DMS 273 (cell line): ENCODE measurements around the gene ASB18.
A peak's percentile ranks its signal among the peaks of the same experiment; 100 is the strongest.

Experiments
- DNase-seq: peaks from one replicate; lab custom pipeline; 2025; ENCODE audit not compliant: unreplicated experiment; lab: John Stamatoyannopoulos, UW

Gene ASB18

GRCh38 chr2:236209535-236209934 is 54.7 kb downstream of the ASB18 start:
- DNase-seq = no peak

GRCh38 chr2:236208019-236208926 is 55.9 kb downstream of the ASB18 start:
- DNase-seq = no peak

GRCh38 chr2:236207472-236207871 is 56.7 kb downstream of the ASB18 start:
- no peak for DNase-seq

DNA sequence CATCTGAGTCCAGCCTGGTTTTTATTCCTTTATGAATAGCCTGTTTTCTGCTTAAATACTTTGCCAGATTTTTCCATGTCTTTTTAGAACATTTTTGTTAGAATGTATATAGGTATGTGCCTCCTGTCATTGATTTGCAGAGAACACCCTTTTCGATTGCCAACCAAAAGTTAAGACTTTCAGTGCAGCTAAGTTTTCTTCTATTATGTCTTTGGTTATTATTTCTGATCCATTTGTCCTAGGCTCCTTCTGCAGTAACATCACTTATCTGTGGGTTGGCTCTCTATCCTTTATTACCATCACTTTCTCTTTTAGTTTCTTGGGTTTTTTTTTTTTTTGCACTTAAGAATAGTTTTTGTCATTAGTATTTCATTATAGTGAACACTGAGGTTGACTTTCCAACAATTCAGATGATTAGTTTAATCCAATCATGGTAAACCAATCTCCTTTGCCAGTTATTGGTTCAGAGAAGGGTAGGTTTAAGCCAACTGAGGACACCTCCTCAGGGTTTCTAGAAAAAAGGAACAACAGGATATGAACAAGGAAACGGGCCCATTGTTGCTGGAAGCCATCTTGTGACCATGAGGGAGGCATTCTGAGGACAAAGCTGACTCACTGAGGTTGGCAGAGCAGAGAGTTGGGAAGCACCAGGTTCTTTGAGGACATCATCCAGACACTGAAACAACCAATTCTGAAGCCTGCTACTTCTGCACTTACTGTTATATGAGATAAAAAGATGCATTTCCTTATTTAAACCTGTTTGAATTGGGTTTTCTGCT is 58.1 kb downstream of the ASB18 start:
- DNase-seq = no peak

GRCh38 chr2:236204953-236205352 is 59.3 kb downstream of the ASB18 start:
- peak; percentile 30 for DNase-seq

GRCh38 chr2:236200378-236200777 is 63.8 kb downstream of the ASB18 start:
- DNase-seq = no peak

GRCh38 chr2:236196366-236196765 is 67.8 kb downstream of the ASB18 start:
- no peak for DNase-seq

DNA sequence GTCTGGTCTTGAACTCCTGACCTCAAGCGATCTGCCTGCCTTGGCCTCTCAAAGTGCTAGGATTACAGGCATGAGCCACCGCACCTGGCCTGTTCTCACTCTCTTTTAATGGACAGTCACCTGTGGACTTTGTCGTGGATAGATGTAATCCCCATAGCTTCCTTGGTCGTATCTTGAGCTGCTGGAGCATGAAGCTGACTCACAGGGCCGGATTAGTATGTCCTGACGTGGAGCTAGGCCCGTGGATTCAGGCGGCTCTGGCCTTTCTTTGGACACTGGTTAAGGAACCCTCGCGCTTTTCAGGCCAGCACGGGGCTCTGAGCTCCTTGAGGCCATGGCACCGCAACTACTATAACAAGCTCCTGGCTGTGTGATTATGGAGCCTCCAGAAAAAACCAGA is 68.5 kb downstream of the ASB18 start:
- DNase-seq = no peak

GRCh38 chr2:236194786-236195185 is 69.4 kb downstream of the ASB18 start:
- no peak for DNase-seq

GRCh38 chr2:236193026-236193425 is 71.2 kb downstream of the ASB18 start:
- DNase-seq = no peak

DNA sequence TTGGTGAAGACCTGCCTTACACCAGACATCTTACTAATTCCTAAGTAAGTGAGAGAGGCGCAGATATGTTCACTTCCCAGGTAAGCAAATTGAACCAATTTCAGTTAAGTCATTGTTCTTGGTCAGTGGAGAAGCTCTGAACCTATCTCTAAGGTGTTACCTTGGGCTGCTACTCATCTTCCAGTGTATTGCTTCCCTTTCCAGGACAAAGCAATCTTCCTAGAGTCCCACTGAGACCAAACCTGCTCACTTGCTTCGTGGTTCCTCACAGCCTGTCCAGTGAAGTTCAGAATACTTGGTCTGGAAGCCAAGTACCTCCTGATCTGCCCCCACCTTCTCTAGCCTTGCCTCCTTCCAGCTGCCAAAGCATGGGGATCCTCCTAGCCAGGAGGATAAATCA is 73.5 kb downstream of the ASB18 start:
- no peak for DNase-seq

DNA sequence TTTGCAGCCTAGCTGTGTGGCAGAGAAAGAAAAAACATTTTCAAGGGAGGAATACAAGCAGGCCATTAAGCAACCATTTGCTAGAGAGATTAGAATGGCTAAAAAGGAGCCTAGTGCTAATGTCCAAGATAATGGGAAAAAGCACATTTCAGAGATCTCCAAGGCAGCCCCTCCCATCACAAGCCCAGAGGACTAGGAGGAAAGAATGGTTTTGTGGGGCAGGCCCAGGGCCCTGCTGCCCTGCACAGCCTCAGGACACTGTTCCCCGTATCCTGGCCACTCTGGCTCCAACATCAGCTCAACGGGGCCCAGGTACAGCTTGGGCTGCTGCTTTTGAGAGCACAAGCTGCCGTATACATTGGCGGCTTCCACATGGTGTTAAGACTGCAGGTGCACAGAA is 79.5 kb downstream of the ASB18 start:
- no peak for DNase-seq

DNA sequence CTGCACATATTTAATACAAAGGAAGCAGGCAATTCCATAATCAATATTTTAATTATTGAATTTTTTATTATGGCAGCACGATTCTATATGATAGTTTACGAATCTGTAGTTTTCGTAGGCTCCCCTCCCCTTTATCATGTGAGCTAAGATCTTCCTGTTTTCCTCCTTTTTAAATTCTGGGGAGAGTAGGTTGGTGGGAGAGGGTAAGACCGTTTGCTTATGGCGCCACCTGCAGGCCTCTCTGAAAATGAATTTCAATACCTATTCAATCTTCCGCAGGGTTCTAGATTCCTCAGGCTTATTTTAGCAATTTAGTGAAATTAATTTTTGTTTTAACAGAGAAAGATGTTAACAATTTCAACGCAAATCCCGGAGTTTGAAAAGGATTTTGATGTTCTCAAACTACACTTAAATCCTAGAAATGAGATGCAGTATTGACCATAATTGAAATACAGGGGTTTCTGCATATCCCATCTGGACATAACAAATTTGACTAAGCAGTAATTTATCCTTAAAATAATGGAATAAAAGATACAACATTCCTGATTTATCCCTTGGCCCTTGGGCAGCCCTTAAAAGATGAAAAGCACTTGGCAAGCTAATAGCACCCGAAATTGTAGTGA is 83.3 kb downstream of the ASB18 start:
- DNase-seq = peak; percentile 83

DNA sequence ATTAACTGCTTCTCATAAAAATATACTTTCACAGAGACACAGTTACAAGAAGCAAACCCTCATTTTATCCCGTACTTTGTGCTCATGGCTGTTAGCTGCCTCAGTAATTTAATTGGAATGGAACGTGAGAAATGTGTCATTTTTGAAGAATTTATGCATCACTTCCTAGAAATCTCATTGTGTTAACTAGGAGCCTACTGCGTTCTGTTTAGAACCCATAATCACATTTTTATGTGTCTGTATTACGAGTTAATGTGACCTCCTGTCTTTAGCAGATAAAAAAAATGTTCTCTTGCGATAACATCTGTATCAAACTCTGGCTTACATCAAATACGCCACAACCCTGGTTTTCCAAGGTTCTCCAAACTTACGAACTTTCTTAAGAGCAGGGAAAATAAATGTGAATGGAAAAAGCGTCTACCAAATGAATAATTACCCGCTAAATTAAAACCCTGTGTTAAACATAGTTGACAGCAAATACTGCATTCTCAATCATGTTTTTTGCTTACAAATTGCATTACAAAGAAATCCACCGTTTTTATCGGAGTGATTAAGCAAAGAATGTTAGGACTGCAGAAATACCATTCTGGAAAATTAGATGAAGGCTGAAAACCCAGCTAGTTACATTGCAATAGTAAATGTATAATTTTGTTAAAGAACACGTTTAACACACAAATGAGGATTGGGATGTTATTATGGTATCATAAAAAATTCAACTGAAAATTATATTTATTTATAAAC is 84.0 kb downstream of the ASB18 start:
- no peak for DNase-seq

GRCh38 chr2:236179236-236180075 is 84.8 kb downstream of the ASB18 start:
- peak; percentile 47 for DNase-seq

DNA sequence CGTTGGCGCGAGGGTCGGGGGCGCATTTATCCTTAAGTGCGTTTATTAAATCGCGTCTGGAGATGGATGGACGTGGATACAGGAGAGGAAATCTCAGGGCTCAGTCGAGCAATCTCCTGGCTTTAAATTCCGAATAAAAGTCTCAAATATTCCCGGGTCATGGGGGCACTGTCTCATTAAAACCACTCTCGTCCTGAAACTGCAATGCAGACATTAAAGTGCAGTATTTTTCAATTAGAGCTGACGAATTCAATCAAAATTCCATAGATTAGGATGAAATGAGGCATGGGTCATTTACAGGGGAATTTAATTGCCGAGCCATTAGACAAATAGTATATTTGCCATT is 85.3 kb downstream of the ASB18 start:
- peak; percentile 57 for DNase-seq

DNA sequence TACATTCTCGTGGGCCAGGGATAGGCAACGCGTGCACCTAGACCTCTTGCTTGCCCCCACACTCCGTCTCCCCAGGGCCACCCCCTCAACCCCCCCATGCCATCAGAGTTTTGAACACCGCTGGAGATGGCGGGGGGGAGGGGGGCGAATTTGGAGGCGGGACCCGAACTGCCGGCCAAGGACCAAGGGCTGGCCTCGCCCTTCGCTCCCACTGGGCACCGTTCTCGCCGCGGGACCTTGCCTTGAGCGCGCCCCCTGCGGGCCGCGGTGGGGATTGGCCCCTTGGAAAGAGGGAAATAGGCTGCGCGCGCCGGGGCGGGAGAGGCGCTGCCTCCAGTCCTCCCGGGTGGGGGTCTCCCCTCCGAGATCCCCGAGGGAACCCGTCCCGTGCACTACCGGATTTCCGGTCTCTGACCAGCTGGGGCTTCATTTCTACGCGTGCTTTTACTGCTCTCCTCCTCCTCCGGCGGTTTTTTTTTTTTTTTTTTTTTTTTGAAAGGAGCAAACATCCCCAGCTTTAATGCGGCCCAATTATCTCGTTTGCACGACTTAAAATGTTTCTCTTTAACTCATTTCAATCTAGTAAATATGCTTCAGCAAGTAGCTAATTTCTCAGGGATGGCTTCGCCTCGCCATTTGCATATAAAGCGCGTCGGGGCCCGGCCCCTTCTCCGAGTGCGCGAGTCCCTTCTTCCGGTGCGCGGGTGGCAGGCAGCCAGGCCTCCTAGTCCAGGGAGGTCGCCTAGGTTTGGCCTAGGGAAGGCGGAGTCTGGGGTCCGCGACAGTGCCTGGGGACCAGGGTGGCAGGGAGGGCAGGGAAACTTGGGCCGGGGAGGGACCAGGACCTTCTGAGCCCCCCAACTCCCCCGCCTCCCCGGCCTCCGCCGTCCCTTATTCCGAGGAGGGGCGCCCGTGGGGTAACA is 86.0 kb downstream of the ASB18 start:
- peak; percentile 96 for DNase-seq

DNA sequence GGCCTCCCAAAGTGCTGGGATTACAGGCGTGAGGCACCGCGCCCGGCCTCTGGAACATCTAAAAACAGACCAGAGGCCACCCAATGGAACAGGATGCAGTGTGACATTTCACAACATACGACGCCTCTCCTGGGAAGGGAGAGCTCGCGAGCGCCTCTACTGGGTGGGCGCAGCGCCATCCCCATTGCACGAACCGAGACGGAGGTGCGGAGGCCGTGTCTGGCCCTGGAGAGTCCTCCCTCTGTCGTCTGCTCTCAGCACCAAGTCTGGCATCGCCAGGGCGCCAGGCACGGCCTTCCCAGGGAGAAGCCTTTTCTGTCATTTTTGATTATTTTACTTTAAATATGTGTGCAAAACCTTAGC is 86.6 kb downstream of the ASB18 start:
- DNase-seq = peak; percentile 93

GRCh38 chr2:236176951-236177350 is 87.3 kb downstream of the ASB18 start:
- no peak for DNase-seq
